Epidermal melanocyte (primary cell): ENCODE measurements around the gene SDK1.

Experiments used
- DNase-seq: peaks from one replicate; pipeline ENCODE4 v3.0.0; 2011; ENCODE audit warnings: low spot score; ENCODE audit not compliant: insufficient read length

The SDK1 gene

DNA sequence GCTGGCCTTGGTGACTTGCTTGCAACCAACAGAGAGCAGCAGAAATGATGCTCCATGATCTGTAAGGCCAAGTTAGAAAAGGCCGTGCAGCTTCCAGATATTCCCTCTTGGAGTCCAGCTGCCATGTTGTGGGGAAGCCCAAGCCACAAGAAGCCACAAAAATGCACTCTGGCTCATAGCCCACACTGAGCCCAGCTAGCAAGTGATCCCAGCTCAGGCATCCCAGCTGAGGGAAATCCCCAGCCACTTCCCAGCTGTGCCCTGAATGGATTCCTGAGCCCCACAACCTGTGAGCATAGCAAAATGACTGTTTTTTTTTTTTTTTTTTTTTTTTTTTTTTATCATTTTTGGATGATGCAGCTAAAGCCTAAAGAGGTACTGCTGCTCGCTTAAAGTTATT is 11.1 kb upstream of the SDK1 start:
- DNase-seq: no peak

DNA sequence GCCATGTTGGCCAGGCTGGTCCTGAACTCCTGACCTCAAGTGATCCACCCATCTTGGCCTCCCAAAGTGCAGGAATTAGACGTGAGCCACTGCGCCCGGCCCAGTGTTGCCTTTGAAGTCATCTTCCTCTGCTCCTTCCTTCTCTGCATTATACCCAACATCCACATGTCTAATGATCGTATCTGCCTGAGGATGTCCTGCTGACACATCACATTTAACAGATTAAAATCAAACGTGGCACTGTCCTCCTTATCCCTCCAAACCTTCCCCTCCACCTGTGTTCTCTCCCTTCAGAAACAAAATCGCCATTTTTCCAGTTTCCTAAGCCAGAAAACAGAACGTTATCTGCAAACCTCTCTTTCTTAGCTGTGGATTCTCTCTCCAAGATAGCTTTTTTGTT is 8.4 kb upstream of the SDK1 start:
- no peak for DNase-seq

DNA sequence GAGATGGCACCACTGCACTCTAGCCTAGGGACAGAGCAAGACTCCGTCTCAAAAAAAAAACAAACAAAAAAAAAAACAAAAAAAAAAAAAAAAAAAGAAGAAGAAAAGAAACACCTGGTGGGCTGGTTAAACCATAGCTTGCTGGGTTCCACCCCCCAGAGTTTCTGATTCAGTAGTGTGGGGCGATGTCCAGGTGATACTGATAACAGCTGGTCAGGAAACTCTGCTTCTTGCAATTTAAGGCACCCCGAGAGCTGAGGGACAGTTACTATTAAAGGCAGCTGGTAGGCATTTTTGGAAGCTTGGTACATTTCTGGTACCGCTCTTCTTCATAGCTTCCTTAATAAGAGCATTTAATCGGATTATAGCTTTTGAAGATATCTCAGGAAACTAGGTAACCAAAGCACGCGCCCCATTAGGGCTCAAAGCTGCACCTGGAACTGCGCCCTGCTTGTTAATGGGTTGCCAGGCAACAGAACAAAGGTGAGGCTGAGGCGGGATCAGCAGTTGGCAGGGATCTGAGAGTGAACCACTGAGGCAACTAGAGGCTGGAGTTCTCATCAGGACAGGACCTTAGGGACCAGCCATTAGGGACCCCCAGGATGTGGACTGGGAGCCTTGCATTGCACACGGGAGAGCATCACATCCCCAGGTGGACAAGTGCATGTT is 6.5 kb upstream of the SDK1 start:
- no peak for DNase-seq

DNA sequence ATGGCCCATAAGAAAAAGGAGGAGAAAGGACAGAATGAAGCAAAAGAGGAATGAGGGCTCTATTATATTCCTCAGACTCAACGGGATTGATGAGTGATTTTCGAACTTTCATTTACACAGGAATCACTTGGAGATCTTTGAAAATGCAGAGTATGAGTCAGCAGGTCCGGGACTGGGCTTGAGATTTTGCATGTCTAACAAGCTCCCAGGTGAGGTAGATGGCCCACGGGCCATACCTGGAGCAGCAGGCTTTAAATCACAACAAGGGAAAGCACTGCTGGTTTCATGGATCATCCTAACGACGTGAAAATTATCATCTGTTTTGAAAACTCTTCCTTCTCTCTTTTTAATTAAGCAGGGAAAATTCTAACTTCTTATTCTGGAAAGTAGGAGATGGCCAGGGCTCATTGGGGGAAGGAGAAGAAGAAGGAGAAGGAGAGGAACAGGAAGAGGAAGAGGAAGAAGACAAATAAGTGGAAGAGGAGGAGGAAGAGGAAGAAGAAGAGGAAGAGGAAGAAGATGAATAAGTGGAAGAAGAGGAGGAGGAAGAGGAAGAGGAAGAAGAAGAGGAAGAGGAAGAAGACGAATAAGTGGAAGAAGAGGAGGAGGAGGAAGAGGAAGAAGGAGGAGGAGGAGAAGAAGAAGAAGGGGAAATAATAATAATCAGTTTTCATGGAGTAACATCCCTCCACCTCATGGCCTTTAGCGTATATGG is 3.8 kb upstream of the SDK1 start:
- no peak for DNase-seq

DNA sequence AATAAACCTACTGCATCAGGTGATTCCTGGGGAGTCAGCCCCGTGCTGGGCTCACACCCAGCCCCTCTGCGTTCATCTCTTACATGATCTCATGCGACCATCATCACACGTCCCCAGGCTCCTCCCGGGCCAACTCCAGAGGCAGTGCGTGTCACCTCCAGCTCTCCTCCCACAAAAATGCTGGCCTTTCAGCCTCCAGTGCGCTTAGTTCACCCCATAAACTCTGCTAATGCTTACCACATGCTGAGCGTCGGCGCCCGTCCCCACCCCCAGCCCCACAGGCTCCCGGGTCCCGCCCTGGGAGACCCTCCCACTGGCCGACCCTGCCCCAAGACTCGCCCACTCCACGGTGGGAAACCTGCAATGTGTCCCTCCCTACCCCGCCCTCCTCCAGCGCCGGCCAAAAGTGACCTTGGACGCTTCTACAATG is 816 bp upstream of the SDK1 start:
- DNase-seq: no peak

DNA sequence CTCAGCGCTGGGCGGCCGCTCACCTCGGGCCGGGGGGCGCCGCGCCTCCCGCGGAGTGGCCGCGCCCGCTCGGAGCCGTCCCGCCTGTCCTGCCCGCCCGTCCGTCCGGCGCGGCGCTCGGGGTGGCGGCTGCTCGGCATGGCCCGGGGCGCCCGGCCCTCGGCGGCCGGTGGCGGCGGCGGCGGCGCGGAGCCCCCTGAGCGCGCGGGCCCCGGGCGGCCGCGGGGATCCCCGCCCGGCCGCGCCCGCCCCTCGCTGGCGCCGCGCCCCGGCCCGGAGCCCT is 338 bp downstream of the SDK1 start:
- no peak for DNase-seq

DNA sequence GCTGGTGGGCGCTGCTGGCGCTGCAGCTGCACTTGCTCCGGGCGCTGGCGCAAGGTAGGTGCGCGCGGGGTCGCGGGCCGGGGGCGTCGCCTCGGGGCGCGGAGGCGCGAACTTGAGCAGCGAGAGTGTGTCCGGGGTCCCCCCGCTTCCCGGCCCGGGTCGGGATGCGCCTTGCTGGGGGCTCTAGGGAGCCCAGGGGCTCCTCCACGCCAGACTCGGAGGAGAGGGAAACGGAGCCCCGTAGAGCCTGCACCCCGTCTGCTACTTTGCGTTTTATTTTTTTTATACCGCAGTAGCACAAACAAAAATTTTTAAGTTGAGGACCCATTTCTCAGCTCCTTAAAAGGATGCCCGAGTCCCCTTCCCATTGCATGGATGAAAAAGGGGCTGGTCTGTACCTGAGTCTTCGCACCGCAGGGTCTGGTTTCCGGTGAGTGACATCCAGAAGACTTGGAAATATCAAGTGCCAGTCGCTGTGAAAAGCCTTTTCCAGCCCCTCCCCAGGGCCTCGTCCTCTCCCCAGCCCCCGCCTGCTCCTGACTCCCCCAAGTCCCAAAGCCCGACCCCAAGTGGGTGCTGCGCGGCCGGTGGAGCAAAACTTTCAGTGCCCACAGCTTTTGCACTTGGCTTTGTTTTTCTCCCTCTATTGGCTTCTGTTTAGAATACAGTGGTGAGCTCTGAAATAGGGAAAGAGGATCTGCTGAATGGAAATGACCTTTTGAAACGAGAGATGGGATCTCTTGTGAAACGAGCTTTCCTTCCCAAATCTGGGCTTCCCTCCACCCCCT is 973 bp downstream of the SDK1 start:
- DNase-seq: no peak

DNA sequence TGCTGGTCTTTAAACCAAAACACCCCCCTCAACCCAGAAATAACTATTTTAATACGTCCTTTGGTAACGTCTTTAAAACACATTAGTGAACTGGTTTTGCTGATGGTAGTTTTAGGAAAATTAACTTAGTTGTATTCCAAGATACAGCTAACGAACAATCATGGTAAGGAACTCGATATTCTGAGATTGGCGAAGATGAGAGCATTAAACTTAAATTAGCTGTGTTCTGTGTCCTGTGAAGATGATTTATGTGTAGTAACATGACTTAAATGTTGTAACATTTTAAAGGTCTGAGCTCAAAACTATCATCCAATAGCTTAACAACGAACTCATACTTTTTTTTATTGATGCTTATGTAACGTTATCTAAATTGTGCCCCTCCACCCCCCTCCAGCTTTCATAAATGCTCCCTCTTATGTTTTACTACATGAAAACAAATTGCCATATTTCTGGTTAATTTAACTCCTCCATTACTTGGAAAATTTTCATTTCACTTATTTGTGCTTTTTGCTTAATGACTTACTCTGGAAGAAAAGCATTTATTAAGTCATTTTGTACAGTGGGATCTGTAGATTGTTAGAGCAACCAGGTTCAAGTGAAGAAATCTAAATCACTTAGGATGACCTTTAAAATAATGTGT is 1.7 kb downstream of the SDK1 start:
- no peak for DNase-seq

DNA sequence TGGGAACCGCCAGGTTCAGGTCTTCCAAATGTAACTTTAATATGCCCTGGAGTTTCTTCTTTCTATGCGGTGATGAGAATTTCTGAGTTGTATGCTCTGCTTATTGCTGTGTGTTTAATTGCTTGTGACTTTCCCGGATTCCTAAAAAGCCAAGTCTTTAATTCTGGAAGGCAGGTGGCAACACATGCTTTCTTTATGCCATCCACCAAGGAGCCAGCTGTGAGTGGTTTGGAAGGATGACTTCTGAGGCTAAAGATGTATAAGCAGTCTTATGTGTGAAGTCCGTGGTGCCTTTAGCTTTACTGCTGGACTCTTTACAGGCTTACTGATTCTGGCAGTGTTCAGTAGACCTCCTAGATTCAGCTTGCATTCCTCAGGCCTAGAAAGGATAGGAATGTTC is 3.1 kb downstream of the SDK1 start:
- DNase-seq: no peak

DNA sequence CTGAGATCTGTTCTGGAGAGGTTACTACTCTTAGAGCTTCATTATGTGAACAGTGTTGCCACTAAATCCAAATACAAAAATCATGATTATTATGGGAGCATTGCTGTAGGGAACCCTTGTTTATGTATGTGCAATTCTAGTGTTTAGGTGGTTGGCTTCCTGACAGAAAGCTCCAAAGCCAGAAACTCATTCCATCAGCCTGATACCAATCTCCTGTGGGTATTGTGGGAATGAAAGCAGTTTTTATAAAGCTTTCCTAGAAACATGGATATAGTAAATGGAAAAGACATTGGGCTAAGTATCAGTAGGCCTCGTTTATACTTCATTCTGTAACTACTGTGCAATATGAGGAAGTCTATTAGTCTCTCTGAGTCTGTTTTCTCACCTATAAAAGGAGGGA is 6.4 kb downstream of the SDK1 start:
- DNase-seq: no peak

DNA sequence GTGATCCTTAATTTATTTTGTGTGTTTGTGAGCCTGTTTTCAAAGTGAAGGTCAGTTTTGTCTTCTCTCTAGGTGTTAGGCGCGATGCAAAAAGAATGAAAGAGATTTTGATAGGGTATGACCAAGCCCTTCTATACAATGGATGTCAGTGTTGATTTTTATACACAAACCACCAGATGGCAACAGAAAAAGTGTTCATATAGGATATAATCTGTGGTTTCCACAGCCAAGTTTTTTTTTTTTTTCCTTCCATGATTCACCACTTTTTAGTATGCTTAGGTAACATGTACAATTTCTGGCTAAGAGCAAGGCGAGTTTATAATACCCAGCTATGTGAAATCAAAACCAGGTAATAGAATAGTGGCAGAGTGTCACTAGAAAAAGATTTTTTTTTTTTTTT is 8.1 kb downstream of the SDK1 start:
- DNase-seq: no peak

DNA sequence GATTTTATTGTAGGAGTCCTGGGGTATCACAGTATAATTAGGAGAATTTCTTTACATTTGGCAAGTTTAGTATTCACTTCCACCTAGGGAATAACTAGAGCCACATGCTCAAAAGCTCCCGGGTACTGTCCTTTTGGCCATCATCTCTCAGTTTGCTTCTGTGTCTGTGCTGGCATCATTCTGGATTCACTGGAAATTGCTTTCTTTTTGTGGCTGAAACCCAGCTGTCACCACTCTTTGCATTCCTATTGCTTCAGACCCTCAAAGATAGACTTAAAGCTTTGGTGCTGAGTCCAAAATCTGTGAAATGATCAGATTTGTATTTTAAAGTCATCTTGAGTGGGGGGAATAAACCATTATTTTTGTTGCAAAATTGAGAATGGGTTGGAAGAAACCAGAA is 8.9 kb downstream of the SDK1 start:
- DNase-seq: no peak

DNA sequence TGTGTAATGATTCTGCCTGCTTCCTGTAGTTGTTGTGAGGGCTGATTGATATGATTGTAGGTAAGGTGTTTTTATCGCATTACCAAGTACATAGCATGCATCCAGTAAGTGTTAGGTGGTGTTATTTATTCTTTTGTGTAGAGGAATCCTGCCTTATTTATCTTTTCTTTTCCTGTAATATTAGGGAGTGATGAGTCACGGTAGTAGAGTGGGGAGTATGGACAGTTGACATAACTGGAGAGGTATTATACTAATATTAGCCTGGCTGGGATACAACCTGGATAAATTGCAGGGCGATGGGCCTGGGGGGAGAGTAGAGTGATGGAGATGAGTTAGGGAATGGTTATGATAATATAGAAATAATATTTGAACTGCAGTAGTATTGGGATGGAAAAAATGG is 9.8 kb downstream of the SDK1 start:
- DNase-seq: no peak

DNA sequence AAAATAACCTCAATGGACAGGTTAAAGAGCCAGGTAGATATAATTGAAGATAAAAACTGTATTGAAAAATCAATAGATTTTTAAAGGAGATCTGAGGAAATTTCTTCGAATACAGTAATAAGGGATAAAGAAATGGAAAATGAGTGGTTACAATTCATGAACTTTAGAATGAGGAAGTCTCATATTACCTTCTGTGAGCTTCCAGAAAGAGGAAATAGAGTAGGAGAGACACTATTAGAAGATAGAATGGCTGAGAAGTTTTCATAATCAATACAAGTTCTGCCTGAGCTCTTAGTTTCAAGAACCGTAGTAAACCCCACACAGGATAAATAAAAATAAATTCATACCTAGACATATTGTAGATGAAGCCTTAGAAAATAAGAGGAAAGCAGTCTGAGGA is 11.5 kb downstream of the SDK1 start:
- no peak for DNase-seq

DNA sequence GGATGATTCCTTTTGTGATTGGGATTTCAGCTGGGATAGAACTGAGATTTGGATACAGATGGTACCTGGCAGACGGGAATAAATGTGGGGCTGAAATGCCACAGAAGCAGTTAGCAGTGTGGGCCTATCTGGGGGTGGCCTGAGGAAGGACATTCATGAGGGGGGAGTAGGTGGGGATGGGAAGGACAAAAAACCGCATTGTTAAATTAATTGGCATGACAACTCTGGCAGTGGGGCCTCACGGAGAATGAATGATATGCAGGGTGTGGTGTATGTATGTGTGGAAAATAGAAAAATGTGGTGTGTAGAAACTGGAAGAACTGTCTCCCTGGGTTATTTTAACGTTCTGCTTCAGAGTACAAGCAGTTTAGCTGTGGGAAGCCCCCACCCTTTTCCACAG is 17.8 kb downstream of the SDK1 start:
- no peak for DNase-seq

DNA sequence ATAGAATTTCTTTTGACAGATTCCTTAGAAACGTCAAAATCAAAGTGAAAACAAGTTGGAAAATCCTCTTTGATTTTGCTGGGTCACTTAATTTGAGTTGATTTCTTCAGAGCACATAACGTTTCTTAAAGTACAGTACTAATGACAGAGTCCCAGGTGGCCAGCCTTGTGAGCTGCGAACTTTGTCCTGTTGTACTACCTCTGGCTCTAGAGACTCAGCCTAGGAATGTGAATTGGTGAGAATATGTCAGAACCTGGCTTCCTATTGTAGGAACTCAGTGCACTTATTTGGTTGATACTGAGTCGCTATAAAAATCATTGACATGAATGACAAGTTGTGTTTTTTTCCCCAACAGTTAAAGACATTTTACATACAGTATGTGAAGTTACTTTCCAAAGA is 20.2 kb downstream of the SDK1 start:
- no peak for DNase-seq

DNA sequence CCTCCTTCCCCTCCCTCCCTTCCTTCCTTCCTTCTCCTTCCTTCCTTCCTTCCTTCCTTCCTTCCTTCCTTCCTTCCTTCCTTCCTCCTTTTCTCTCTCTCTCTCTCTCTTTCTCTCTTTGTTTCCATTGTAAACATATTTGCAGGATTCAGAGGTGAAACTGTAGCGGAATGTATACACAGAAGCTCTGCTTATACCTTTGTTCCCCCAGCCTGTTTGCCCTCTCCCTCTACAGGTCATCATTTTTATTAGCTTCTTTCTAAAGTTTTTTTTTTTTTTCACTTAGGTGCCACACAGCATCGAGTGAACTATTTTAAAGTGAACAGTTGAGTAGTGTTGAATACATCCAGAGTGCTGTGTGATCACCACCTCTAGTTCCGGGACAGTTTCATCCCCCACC is 20.7 kb downstream of the SDK1 start:
- DNase-seq: no peak

DNA sequence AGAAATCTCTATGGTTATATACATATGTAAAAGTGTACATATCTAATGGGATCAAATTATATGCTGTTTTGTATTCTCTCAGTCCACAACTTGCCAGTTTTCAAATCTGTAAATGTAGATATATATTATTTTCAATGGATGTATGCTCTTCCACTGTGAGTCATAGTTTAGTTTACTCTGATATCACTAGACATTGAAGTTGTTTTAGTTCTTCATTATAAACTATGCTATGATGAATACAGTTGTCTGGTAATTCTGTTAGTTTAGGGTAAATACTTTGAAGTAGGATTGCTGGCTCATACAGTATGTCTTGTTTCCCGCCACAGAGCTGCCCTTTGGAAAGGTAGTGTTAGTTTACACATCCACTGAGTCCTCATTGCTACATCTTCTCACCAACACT is 25.2 kb downstream of the SDK1 start:
- DNase-seq: no peak

DNA sequence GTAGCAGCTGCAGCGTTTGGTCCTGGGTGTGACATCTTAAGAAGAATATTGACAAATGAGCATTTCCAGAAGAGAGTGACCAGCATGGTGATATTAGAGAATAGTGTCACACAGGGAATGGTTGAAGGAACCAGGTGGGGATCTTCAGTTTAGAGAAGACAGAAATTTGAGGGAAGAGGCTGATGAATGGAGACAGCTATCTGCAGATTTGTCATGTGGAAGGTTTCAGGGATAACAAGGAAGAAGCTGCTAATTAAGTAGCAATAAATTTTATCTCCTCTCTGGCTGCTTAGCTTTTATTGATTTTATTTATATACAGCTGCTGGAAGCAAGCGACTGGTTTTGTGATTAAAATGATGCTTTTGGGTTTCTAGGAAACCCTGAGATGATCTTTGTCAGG is 26.0 kb downstream of the SDK1 start:
- DNase-seq: no peak

DNA sequence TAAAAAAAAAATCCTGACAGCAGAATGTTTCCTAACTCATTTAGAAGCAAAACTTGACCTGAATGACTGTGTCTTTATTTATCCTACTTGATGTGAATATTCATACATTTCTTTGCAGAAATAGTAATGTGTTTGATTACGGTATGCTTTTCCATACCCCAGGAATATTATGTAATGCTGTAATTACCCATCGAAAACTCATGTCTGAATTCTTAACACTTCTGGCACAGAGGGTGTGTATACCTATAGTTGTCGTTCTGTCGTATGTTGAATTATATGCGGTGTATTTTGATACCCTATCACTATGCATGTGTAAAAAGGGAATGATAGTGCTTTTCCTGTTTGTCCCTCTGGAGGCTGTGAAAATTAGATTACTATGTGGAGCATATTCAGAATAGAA is 26.6 kb downstream of the SDK1 start:
- no peak for DNase-seq

DNA sequence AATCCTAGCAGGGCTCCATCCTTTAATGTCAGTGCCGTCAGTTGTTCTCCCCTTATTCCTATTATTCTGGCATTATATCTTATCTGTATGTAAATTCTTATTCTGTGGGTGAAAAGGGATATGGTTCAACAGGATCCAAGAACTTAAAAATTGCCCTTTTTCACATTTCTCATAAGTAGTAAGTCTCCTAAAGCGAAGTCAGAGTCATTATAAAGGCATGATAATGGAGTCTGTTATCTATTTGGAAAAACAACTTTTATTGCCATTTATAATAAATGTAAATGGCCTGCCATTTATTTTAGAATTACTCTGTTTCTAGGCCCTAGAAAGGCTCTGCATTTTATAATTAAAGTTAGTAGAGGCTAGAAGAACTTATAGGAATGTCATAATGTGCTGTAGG is 31.3 kb downstream of the SDK1 start:
- DNase-seq: no peak

DNA sequence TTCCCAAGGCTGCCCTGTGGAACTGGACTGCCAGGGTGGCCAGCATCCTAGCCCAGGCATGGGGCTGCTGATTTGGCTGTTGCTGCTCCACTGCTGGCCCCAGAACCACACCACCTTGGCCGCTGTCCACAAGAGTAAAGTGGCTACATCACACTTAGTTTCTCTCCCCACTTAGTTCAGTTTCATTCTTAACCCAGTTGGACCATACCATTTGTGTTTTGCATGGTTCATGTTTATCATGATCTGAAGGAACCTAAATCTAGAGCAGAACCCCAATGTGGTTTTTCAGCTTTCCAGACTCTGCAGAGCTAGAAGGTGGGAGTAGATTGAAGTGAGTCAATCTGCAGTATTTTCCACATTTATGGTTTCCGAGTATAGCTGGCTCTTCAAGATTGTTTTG is 32.8 kb downstream of the SDK1 start:
- DNase-seq: no peak
